DND-41 (cell line): ENCODE results near the gene RIPOR3.

Source experiments
- EZH2 ChIP-seq: IDR thresholded peaks from 3 replicates; pipeline ENCODE4 v1.6.1; 2012; ENCODE audit warnings: borderline replicate concordance, low read depth, mild to moderate bottlenecking, moderate library complexity, low read length, inconsistent platforms; ENCODE audit not compliant: severe bottlenecking
- TF ChIP-seq, protein P1 (sequence below): IDR thresholded peaks from 2 replicates; pipeline ENCODE4 v1.5.1; 2012; ENCODE audit warnings: borderline replicate concordance, low read length, moderate library complexity, mild to moderate bottlenecking; ENCODE audit not compliant: poor library complexity, severe bottlenecking; ENCODE audit errors: extremely low read depth

DNA sequence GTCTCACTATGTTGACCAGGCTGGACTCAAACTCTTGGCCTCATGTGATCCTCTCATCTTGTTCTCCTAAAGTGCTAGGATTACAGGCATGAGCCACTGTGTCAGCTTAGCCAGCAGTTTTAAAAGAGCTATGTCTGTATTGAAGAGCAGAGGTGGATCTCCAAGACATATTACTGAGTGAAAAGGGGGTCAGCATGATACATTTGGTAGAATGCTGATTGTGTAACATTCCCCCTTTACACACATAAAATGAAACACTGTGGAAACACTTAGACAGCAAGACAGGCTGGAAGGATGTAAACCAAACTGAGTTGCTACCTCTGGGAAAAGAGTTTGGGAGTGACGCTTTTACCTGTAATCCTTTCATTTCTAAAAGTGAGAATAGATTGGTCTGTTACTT lies 1.7 kb upstream of the RIPOR3 start:
- TF ChIP-seq, protein P1, sequence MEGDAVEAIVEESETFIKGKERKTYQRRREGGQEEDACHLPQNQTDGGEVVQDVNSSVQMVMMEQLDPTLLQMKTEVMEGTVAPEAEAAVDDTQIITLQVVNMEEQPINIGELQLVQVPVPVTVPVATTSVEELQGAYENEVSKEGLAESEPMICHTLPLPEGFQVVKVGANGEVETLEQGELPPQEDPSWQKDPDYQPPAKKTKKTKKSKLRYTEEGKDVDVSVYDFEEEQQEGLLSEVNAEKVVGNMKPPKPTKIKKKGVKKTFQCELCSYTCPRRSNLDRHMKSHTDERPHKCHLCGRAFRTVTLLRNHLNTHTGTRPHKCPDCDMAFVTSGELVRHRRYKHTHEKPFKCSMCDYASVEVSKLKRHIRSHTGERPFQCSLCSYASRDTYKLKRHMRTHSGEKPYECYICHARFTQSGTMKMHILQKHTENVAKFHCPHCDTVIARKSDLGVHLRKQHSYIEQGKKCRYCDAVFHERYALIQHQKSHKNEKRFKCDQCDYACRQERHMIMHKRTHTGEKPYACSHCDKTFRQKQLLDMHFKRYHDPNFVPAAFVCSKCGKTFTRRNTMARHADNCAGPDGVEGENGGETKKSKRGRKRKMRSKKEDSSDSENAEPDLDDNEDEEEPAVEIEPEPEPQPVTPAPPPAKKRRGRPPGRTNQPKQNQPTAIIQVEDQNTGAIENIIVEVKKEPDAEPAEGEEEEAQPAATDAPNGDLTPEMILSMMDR: no peak
- TF ChIP-seq EZH2: no peak
